Activated naive CD4-positive, alpha-beta T cell treated with anti-CD3 and anti-CD28 coated beads, Interleukin-2, amount 50 U/mL, for 24 hours (primary cell): Measurements from ENCODE around the gene RILP.
"Not testable (repeated sequence)": the region's sequence is repeated elsewhere in the genome, so short reads cannot be mapped to it uniquely, and the experiment has no call there.

Experiments
- H3K27ac Mint-ChIP-seq: one replicate; pipeline ENCODE4 v1.8.0; 2021; ENCODE audit warnings: mild to moderate bottlenecking, mixed read lengths
- H3K27me3 Mint-ChIP-seq: one replicate; pipeline ENCODE4 v1.8.0; 2021; ENCODE audit warnings: mixed read lengths
- H3K36me3 Mint-ChIP-seq: one replicate; pipeline ENCODE4 v1.8.0; 2021; ENCODE audit warnings: mixed read lengths
- H3K4me1 Mint-ChIP-seq: one replicate; pipeline ENCODE4 v1.8.0; 2021; ENCODE audit warnings: mixed read lengths
- H3K4me3 Mint-ChIP-seq: one replicate; pipeline ENCODE4 v1.8.0; 2021; ENCODE audit warnings: mild to moderate bottlenecking, mixed read lengths
- H3K9me3 Mint-ChIP-seq: one replicate; pipeline ENCODE4 v1.8.0; 2021; ENCODE audit warnings: mixed read lengths

The RILP gene

GRCh38 chr17:1652794-1653193 lies 3.1 kb upstream of the RILP start:
- H3K4me1 Mint-ChIP-seq, H3K27me3 Mint-ChIP-seq, H3K9me3 Mint-ChIP-seq, H3K27ac Mint-ChIP-seq, H3K4me3 Mint-ChIP-seq: not testable (repeated sequence)
- H3K36me3 Mint-ChIP-seq = peaks cover 20% of the 10 kb centered on the region

DNA sequence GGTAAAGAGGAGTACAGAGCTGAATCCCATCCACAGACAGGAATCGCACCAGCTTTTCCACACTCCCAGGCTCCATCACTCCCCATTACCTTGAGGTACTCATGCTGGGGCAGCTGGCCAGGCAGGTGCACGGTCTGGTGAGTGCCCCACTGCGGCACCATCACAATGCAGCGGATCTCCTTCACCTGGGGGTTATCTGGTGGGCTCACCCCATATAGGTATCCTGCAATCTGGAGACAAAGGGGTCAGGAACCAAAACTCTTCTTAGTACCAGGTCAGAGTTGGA lies 1.8 kb upstream of the RILP start:
- peaks cover 13% of the 10 kb centered on the region for H3K36me3 Mint-ChIP-seq
- no peaks in the 10 kb centered on the region for H3K9me3 Mint-ChIP-seq
- no peak overlapping the region for H3K4me3 Mint-ChIP-seq

DNA sequence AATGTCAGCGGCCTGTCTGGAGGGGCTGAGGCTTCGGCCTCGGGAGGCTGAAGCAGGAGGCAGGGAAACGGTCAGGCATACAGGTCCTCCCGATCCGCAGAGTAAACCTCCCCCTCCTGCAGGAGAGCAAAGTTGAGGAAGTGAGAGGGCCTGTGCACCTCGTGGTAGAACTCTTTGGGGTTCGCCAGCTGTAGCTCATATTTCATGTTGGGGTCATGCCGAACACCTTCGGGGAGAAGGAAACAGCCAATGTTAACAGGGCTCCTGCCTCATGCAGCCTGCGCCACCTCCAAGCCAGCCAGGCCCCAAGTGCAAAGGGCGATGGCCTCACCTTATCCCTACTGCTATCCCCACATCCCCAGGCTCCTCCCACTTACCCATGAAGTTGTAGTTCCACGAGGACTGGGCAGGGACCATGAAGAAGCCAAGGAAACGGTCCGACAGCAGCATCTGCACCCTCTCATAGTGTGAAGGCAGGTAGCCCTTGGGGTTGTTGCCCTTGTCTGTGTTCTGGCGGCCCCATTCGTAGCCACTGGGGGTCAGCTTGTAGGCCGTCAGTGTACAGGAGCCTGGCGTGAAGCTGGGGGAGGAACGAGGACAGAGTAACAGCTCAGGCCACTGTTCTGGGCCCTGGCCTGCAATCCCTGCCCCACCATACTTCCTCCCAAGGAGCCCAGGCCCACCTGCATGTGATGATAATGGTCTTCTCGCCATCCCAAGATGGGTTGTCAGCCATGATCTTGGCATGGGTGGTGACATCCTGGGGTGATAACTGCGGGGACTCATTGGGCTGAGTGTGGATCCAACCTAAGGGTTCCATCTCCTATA lies 1.3 kb upstream of the RILP start:
- Mint-ChIP-seq H3K27ac (no peak overlapping the region), H3K36me3 (peaks cover 9% of the 10 kb centered on the region), H3K27me3 (no peaks in the 10 kb centered on the region), H3K4me1 (peaks cover 11% of the 10 kb centered on the region), H3K4me3 (no peak overlapping the region), H3K9me3 (no peaks in the 10 kb centered on the region)

More for the DNA sequence above, 1.8 kb upstream of the RILP start:
- H3K4me1 Mint-ChIP-seq = peaks cover 9% of the 10 kb centered on the region
- no peaks in the 10 kb centered on the region for H3K27me3 Mint-ChIP-seq
- H3K27ac Mint-ChIP-seq = no peak overlapping the region

DNA sequence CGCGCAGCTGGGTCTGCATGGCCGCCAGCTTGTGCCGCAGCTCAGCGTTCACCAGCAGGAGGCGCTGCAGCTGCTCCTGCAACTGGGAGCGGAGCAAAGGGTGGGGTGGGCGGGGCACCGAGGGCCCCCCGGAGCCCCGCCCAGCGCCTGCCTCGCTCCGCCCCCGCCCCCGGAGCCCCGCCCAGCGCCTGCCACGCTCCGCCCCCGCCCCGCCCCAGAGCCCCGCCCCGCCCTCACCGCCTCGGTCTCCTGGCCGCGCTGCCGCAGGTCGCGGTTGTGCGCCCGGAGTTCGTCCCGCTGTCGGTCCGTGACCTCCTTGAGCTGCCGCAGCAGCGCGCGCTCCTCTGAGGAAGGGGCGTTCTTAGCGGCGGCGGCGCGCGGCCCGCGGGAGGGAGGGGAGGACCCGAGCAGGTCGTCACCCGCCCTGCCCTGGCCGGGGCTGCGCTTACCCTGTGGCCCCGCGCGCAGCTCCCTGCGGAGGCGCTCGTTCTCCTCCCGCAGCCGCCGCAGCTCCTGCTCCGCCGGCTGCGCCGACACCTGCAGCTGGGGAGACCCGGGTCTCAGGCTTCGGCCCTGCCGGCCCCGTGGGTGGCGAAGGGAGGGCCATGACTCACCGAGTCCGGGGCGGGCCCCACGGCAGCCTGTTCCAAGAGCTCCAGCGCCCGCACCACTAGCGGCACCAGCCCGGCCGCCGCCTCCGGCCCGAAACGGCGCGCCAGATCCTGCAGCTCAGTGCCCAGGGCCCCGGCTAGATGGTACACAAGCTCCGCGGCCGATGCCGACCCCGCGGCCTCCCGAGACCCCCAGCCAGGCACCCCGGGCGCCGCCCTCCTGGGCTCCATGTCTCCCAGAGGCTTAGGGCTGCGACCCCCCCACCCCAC lies 463 bp downstream of the RILP start:
- H3K36me3 Mint-ChIP-seq = peaks cover 7% of the 10 kb centered on the region
- H3K4me3 Mint-ChIP-seq = peak overlapping the region; percentile 79
- H3K27ac Mint-ChIP-seq = no peak overlapping the region
- no peaks in the 10 kb centered on the region for H3K9me3 Mint-ChIP-seq
- H3K4me1 Mint-ChIP-seq = peaks cover 23% of the 10 kb centered on the region
- H3K27me3 Mint-ChIP-seq = no peaks in the 10 kb centered on the region

DNA sequence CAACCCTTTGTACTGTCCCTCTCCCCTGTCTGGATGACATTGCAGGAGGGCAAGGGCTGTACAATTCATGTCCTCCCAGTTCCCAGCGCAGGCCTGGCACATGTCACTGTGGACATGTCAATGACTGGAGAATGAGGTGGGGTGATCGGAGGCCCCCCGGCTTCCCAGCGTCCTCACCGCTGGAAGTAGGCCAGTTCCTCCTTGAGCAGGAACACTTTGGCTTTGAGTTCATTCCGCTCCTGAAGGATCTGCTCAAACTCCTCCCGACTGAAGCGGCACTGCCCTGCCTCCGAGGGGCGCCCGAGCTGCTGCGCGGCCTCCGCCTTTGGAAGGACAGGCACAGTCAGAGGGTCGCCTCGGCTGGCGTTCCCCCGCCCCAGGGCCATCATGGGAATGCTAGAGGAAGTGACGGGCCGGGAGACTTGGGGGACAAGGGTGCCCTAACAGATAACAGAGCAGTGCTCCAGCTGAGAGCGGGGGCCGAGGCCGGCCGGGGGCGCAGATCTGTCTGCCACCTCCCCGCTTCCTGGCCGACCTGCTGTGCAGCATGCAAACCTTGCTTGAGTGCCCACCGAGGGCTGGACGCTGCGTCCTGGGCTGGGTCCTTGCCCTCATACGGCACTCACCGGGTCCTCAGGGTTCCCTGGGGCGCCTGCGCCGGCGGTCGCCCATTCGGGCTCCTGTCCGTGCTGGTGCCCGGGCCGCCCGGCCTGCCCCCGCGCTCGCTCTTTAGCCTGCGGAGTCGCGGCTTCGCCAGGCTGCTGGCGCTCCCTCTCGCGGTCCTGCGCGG lies 1.3 kb downstream of the RILP start:
- Mint-ChIP-seq H3K36me3 (peaks cover 3% of the 10 kb centered on the region), H3K27me3 (no peaks in the 10 kb centered on the region), H3K9me3 (no peaks in the 10 kb centered on the region), H3K4me3 (peak overlapping the region; percentile 79), H3K4me1 (peaks cover 27% of the 10 kb centered on the region), H3K27ac (no peak overlapping the region)

DNA sequence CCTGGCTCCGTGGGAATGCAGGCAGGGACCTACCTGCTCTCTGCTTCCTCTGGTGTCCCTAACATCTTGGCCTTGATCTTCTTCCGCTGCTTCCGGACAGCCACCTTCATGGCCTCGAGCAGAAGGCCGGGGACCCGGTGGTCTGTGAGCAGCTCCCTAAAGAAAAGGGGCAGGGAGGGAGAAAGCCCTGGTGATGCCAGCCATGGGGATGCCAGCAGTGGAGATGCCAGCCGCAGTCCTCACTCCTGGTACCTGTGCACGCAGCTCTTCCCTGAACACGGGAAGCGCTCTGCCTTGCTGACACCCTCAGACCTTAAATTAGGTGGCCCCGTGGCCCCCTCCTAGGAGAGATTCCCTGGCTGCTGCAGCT lies 1.9 kb downstream of the RILP start:
- Mint-ChIP-seq H3K27ac (no peak overlapping the region), H3K27me3 (no peaks in the 10 kb centered on the region), H3K9me3 (no peaks in the 10 kb centered on the region), H3K4me1 (peaks cover 27% of the 10 kb centered on the region), H3K36me3 (no peaks in the 10 kb centered on the region), H3K4me3 (peak overlapping the region; percentile 47)

DNA sequence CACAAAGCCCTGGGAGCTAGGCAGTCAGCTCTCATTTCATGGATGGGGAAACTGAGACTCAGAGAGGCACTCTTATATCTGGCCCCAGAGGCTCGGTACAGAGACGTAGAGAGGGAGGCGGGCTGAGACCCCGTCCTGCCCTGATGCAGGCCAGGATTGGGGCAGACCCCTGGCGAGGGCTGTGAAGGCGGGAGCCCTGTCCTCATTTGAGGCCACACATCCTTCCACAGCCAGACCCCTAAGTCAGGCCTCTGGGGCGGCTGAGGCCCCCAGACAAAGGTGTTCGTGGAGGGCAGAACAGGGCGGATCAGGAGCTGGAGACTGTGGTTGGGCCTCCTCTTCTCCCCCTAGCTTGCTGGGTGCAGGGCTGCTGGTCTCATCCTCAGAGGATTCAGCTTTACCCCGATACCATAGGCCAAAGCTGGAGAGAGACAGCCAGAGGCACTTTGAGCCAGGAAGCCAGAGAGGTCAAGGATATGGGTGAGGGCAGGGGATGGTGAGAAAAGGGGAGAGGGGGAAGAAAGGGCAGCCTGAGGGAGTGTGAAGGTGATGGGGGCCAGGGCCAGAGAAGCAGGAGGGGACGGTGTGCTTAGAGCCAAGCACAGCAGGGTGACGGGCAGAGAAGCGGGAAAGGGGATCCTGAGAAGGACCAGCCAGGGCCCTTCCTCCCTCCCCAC lies 3.3 kb downstream of the RILP start:
- H3K36me3 Mint-ChIP-seq = no peaks in the 10 kb centered on the region
- H3K9me3 Mint-ChIP-seq = no peaks in the 10 kb centered on the region
- no peak overlapping the region for H3K4me3 Mint-ChIP-seq
- H3K27me3 Mint-ChIP-seq = no peaks in the 10 kb centered on the region
- peak overlapping the region; percentile 35 for H3K27ac Mint-ChIP-seq
- peaks cover 27% of the 10 kb centered on the region for H3K4me1 Mint-ChIP-seq

DNA sequence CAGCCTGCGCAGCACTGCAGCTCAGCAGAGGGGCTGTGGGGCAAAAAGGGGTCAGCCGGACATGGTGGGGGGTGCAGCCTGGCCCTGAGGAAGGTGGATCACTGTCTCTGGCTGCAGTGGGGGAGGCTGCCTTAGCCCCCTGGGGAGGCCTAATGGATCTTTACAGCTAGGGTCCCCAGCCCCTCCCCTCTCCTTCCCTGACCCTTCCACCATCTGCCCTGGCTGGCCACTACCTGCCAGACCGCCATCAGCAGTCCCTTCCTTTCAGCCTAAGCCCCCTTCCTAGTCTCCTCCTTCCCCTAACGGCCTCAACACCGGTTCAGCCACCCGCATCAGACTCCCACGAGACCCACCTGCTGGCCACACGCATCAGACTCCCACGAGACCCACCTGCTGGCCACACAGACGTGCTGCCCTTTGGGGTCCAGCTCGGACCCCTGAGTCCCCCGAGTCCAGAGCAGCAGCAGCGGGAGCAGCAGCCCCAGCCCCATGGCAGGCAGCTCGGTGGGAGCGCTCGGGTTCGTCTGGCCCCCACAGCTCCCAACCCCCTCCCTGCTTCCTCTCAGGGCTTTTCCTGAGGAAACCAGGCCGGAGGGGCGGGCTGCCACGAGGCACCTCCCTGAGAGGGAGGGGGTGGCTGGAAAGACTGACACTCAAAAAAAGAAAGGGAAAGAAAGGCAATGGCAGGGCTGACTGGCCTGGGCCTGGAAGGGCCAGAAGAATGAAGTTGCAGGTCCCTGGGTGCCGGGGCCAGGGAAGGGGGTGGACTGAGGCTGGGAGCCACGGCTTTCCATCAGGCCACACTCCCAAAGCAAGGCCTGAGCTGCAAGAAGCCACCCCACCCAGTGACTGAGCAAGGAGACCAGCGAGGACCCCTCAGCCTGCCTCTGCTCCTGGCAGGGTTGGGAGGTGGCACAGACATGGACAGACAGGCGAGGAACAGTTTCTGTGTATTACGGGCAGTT lies 4.2 kb downstream of the RILP start, which contains the start of gene SCARF1:
SCARF1 (minus strand) TSS at position 526 of the 965 bp plus-strand sequence; CDS start at position 491, 35 bp downstream.
- H3K27me3 Mint-ChIP-seq = no peaks in the 10 kb centered on the region
- no peaks in the 10 kb centered on the region for H3K36me3 Mint-ChIP-seq
- peak within 1 kb of the TSS; percentile 35 for H3K27ac Mint-ChIP-seq
- H3K4me3 Mint-ChIP-seq = peak within 1 kb of the TSS; percentile 85
- no peaks in the 10 kb centered on the region for H3K9me3 Mint-ChIP-seq
- peaks cover 27% of the 10 kb centered on the region for H3K4me1 Mint-ChIP-seq

- Mint-ChIP-seq H3K36me3 (no peaks in the 10 kb centered on the region), H3K27me3 (no peaks in the 10 kb centered on the region), H3K4me3 (peak overlapping the region; percentile 85), H3K4me1 (peaks cover 27% of the 10 kb centered on the region), H3K27ac (peak overlapping the region; percentile 41), H3K9me3 (no peaks in the 10 kb centered on the region)
Observed at GRCh38 chr17:1644493-1645206, 5.0 kb downstream of the RILP start.

DNA sequence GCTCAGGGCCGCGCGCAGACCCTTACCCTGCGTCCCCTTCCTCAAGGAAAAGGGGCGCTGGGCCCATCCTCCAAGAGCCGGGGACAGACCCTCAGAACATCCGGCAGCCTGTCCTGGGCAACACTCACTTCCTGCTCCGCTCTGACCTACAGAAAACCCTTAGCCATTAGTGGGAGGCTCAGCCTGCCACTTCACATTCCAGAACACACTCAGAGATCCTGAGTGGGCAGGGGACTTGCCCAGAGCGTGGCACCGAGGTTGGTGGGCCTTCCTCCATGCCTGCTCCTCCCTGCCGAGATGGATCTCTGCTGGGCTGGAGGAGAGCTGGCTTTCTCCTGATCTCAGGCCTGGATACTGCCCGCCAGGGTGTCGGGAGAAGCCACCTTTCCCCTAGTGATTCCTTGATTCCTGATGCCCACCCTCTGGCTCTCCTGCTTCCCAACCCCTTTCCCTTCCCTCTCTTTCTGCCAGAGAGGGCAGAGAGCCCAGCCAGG lies 5.6 kb downstream of the RILP start:
- no peaks in the 10 kb centered on the region for H3K36me3 Mint-ChIP-seq
- peak overlapping the region; percentile 85 for H3K4me3 Mint-ChIP-seq
- H3K9me3 Mint-ChIP-seq = no peaks in the 10 kb centered on the region
- no peaks in the 10 kb centered on the region for H3K27me3 Mint-ChIP-seq
- H3K4me1 Mint-ChIP-seq = peaks cover 27% of the 10 kb centered on the region
- peak overlapping the region; percentile 41 for H3K27ac Mint-ChIP-seq

GRCh38 chr17:1643293-1643998 lies 6.2 kb downstream of the RILP start:
- Mint-ChIP-seq H3K4me1 (peaks cover 27% of the 10 kb centered on the region), H3K27me3 (no peaks in the 10 kb centered on the region), H3K36me3 (no peaks in the 10 kb centered on the region), H3K9me3 (no peaks in the 10 kb centered on the region), H3K27ac (no peak overlapping the region), H3K4me3 (no peak overlapping the region)

- no peaks in the 10 kb centered on the region for H3K27me3 Mint-ChIP-seq
- no peaks in the 10 kb centered on the region for H3K36me3 Mint-ChIP-seq
- no peak overlapping the region for H3K4me3 Mint-ChIP-seq
Observed at GRCh38 chr17:1641065-1641403, 8.6 kb downstream of the RILP start.

DNA sequence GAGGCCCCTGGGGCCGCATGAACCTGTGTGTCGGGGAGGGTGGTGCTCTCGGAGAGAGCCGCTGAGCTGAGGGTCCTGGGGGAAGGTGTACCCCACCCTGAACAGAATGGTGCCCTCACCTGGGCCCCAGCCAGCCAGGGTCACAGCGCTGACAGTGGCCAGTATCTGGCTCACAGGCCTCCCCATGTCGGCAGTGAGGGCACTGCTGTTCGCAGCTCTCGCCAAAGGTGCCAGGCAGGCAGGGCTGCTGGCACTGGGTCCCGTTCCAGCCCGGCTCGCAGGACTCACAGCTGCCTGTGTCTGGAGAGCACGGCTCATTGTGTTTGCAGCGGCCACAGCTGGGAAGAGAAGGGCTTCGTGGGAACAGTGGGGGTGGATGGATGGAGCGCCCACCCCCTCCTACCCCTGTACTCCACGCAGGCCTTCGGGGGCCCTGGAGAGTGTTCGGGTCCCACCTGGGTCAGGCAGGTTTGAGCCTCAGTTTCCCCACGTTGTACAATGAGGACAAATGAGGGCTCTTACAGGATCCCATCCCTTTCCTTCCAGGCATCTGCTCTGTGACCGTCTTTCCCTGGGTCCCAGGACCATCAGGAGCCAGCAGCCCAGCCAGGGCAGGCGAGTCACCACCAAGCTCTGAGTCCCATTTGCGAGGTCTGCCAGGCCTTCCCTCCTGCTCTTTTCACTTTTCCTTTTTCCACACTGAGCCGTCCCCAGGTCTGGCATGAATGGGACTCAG lies 9.2 kb downstream of the RILP start:
- Mint-ChIP-seq H3K27me3 (no peaks in the 10 kb centered on the region), H3K4me3 (no peak overlapping the region), H3K4me1 (peaks cover 12% of the 10 kb centered on the region), H3K27ac (no peak overlapping the region), H3K9me3 (no peaks in the 10 kb centered on the region), H3K36me3 (no peaks in the 10 kb centered on the region)

More at GRCh38 chr17:1641065-1641403, 8.6 kb downstream of the RILP start:
- Mint-ChIP-seq H3K4me1 (peaks cover 17% of the 10 kb centered on the region), H3K27ac (no peak overlapping the region), H3K9me3 (no peaks in the 10 kb centered on the region)
